Lower lobe of right lung (tissue), 2 donors: ENCODE data around the gene ZNF23. TPM values are rescaled to one million over a fixed set of nuclear protein-coding genes. Genes with fewer than 3 reads are reported as not detected.

Source experiments
- ATAC-seq, 2 donors: fragments of 200-7000 bp; cut with Tn5 transposase; one replicate each; pipeline ENCODE4 v1.9.1; 2020 to 2022; ENCODE audit warnings: mild to moderate bottlenecking in 2 of 2, moderate library complexity in 2 of 2
- DNase-seq: peaks from one replicate; pipeline ENCODE4 v3.0.0-alpha.2; 2020
- H3K27ac ChIP-seq: fragments of 200-600 bp; one replicate; pipeline ENCODE4 v1.8.0; 2022
- H3K27me3 ChIP-seq: fragments of 200-600 bp; one replicate; pipeline ENCODE4 v1.8.0; 2022; ENCODE audit warnings: low read depth
- H3K36me3 ChIP-seq: fragments of 200-600 bp; one replicate; pipeline ENCODE4 v1.8.0; 2022; ENCODE audit warnings: mild to moderate bottlenecking
- H3K4me1 ChIP-seq: fragments of 200-600 bp; one replicate; pipeline ENCODE4 v1.8.0; 2022
- H3K4me3 ChIP-seq: fragments of 200-600 bp; one replicate; pipeline ENCODE4 v1.8.0; 2022; ENCODE audit warnings: mild to moderate bottlenecking
- H3K9me3 ChIP-seq: fragments of 200-600 bp; one replicate; pipeline ENCODE4 v1.8.0; 2022
- CTCF ChIP-seq: fragments of 200-600 bp; IDR thresholded peaks from one replicate; pipeline ENCODE4 v1.8.0; 2022; ENCODE audit warnings: antibody characterized with exemption, mild to moderate bottlenecking
- intact Hi-C: fragments of 100-400 bp; cut with DNase I; formaldehyde crosslinking; loops from one replicate; pipeline ENCODE4 v1.11.0; 2022
- total RNA-seq: library from RNA; stranded (reverse); fragmentation: NEBNext Ultra II Directional; extraction: Animal tissue kit (Norgen Biotek cat#: 25700); gene quantifications from one replicate; pipeline ENCODE4 v1.2.1, GENCODE V29; 2021
- donor health status: DM: no; HTN: yes; CAD: no; lungs with severe emphysema.

The ZNF23 gene
- total RNA-seq, 1 donor from 2014 or later, result 9.5 TPM

GRCh38 chr16:71456801-71457200 is 5.2 kb downstream of the ZNF23 start:
- Histone ChIP-seq H3K27ac (no peak overlapping the region), H3K36me3 (peaks cover 45% of the 10 kb centered on the region), H3K4me1 (peaks cover 15% of the 10 kb centered on the region), H3K4me3 (no peak overlapping the region), H3K9me3 (peaks cover 6% of the 10 kb centered on the region), H3K27me3 (no peaks in the 10 kb centered on the region)
- no peak for TF ChIP-seq CTCF
- DNase-seq (no peak), ATAC-seq (no peak)
- intact Hi-C loops, result no loop called here

DNA sequence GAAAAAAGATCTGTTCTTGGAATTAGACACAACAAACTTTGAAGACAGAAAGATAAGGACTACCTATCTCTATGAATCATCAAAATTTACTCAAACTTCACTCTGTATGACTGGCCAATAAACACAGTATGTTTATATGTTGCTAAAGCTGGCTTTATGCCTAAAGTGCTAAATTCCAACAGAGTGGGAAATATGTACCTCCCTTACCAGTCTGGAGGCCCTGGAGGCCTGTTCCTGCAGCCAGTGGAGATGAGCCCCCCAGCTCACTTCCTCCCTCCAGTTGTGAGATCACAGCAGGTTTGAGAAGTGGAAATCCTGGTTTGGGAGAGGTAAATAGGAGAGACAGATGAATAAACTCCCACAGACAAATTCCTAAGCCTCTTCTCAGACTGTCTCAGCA is 9.0 kb downstream of the ZNF23 start:
- peaks cover 43% of the 10 kb centered on the region for H3K9me3 ChIP-seq
- H3K27ac ChIP-seq, result no peak overlapping the region
- H3K27me3 ChIP-seq, result no peaks in the 10 kb centered on the region
- no peak for DNase-seq
- H3K36me3 ChIP-seq, result peaks cover 83% of the 10 kb centered on the region
- ATAC-seq, result no peak
- H3K4me1 ChIP-seq, result no peaks in the 10 kb centered on the region
- TF ChIP-seq CTCF, result no peak
- H3K4me3 ChIP-seq, result no peak overlapping the region
- intact Hi-C loops, result no loop called here

DNA sequence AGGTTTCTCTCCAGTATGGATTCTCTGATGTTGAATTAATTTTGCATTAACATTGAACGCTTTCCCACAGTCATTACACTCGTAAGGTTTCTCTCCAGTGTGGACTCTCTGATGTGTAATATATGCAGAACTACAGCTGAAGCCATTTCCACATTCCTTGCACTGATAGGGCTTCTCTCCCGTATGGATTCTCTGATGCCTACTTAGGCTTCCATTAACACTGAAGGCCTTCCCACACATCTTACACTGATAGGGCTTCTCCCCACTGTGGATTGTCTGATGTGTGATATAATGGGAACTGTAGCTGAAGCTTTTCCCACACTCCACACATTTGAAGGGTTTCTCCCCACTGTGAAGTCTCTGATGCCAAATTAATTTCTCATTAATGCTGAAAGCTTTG is 13.0 kb downstream of the ZNF23 start:
- ATAC-seq, result no peak
- no peak overlapping the region for H3K4me3 ChIP-seq
- H3K27ac ChIP-seq, result no peak overlapping the region
- no peak for TF ChIP-seq CTCF
- H3K9me3 ChIP-seq, result peaks cover 83% of the 10 kb centered on the region
- intact Hi-C loops, result no loop called here
- DNase-seq, result no peak
- H3K36me3 ChIP-seq, result peaks cover 60% of the 10 kb centered on the region
- H3K27me3 ChIP-seq, result no peaks in the 10 kb centered on the region
- no peaks in the 10 kb centered on the region for H3K4me1 ChIP-seq

GRCh38 chr16:71448274-71448866 is 13.7 kb downstream of the ZNF23 start:
- DNase-seq (no peak), ATAC-seq (no peak)
- no peak for TF ChIP-seq CTCF
- no peaks in the 10 kb centered on the region for H3K27me3 ChIP-seq
- peaks cover 53% of the 10 kb centered on the region for H3K36me3 ChIP-seq
- intact Hi-C loops, result no loop called here
- no peak overlapping the region for H3K27ac ChIP-seq
- peaks cover 89% of the 10 kb centered on the region for H3K9me3 ChIP-seq
- H3K4me3 ChIP-seq, result no peak overlapping the region
- H3K4me1 ChIP-seq, result no peaks in the 10 kb centered on the region

DNA sequence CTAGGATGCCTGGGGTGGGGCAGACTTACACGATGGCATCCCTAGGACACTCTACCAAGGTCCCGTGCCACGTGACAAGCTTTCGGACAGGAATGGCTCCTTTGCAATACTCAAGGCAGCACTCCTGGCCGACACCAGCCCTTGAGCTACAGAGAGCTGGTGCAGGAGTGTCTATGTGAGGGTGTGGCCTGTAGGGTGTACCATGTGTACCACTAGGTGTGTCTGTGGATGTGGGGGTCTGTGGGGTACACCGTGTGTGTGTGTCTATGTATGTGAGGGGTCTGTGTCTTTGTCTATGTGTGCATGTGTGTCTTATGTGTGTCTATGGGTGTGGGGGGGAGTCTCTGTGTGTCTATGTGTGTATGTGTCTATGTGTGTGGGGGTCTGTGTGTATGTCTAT is 18.3 kb downstream of the ZNF23 start:
- ATAC-seq (no peak), DNase-seq (no peak)
- Histone ChIP-seq H3K4me3 (no peak overlapping the region), H3K9me3 (peaks cover 52% of the 10 kb centered on the region), H3K27me3 (no peaks in the 10 kb centered on the region), H3K27ac (no peak overlapping the region), H3K4me1 (no peaks in the 10 kb centered on the region), H3K36me3 (peaks cover 7% of the 10 kb centered on the region)
- TF ChIP-seq CTCF, result no peak
- intact Hi-C loops, result no loop called here
